ENCODE measurements around the gene GYS2.

GYS2 gene

DNA sequence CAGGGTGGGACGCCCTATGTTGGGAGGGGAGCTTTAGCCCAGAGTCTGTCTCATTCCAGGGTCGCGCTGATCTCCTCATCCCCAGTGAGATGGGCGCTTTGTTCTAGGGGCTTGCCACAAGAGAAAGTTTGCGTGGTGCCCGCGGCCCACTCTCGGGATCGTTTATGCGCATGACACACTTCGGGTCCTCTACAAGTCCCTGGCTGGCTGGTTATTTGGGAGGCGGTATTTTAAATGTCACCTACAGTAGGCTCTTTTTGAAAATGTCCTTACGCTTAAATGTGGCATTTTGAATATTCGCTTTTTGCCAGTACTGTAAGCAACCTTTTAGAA, 102.5 kb downstream of the GYS2 start:
- peak overlapping the region; percentile 93 for H3K4me3 ChIP-seq (ENCODE audit: low read depth, low read length)
- DNase-seq (ENCODE audit: low read depth) = peak; percentile 45

DNA sequence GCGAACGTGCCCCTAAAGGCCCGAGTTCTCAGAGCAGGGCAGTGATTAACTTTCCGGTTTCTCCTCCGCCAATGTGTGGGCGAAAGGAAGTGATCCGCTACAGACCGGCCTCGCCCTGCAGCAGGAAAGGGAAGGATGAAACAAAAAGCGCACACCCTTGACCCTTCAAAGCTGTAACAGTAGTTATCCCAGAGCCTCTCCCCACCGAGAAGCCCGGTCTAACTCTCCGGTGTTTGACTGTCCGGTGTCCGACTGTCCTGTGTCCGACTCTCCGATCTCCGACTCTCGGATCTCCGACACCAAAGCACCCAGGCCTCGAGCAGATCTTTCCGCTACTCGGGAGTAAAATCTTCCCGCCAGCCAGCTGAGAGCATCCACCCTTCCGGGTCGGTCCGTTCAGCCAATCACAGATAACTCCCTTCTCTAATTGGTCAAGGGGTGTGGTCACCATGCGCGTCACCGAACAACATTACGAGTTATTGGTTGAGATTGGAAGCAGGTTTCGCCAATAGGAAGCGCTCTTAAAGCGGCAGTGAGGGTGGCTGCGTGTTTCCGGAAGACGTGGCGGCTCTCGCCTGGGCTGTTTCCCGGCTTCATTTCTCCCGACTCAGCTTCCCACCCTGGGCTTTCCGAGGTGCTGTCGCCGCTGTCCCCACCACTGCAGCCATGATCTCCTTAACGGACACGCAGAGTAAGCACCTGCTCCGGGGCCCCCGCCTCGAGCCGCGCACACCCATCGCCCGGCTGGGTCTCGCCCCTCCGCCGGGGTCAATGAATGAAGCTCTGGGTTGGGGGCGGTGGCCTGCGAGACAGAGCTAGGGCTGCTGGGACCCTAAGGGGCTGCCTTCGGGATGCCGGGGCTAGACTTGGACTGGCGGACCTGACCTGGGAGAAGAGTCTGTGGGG, 103.1 kb downstream of the GYS2 start, which contains the start of the genes GOLT1B and RECQL:
Gene GOLT1B (plus strand): TSS at position 532 of the 906 bp plus-strand sequence. CDS start 135 bp downstream, at position 667.
Gene RECQL (minus strand): TSS at position 378 of the 906 bp plus-strand sequence. CDS start 2,065 bp downstream, outside the sequence.
- TF ChIP-seq, protein P1, sequence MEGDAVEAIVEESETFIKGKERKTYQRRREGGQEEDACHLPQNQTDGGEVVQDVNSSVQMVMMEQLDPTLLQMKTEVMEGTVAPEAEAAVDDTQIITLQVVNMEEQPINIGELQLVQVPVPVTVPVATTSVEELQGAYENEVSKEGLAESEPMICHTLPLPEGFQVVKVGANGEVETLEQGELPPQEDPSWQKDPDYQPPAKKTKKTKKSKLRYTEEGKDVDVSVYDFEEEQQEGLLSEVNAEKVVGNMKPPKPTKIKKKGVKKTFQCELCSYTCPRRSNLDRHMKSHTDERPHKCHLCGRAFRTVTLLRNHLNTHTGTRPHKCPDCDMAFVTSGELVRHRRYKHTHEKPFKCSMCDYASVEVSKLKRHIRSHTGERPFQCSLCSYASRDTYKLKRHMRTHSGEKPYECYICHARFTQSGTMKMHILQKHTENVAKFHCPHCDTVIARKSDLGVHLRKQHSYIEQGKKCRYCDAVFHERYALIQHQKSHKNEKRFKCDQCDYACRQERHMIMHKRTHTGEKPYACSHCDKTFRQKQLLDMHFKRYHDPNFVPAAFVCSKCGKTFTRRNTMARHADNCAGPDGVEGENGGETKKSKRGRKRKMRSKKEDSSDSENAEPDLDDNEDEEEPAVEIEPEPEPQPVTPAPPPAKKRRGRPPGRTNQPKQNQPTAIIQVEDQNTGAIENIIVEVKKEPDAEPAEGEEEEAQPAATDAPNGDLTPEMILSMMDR (IDR thresholded peaks at IDR 0.05; ENCODE audit: insufficient read depth, low read depth, low read length, missing control alignments) = no peak
- H3K4me3 ChIP-seq (ENCODE audit: low read depth, low read length) = peak within 1 kb of the TSS; percentile 93
- peak; percentile 97 for DNase-seq (ENCODE audit: low read depth)

More for the DNA sequence above, 102.5 kb downstream of the GYS2 start:
- TF ChIP-seq, protein P1 (IDR thresholded peaks at IDR 0.05; ENCODE audit: insufficient read depth, low read depth, low read length, missing control alignments) = no peak

DNA sequence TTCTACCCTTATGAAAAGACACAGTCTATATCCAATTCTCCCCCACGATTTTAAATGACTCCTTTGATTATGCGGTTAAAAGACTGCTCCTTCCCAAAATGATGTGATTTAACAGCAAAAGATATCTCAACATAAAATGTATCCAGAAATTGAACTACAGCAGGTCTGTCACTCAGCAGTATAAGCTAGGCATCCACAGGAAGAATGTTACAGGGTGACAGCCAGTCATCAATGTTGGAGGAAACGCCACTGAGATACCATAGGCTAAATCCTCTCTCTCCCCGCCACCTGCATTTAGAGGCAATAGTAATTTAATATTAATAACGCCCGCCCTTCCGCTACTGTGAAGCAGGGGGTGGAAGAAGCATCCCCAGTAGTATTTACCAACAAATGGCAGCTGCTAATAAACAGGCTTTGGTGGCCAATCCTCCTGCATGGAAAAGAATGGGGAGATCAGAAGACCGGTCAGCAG, 103.8 kb downstream of the GYS2 start:
- peak overlapping the region; percentile 93 for H3K4me3 ChIP-seq (ENCODE audit: low read depth, low read length)
- DNase-seq (ENCODE audit: low read depth) = no peak
- TF ChIP-seq, protein P1 (IDR thresholded peaks at IDR 0.05; ENCODE audit: insufficient read depth, low read depth, low read length, missing control alignments) = no peak

DNA sequence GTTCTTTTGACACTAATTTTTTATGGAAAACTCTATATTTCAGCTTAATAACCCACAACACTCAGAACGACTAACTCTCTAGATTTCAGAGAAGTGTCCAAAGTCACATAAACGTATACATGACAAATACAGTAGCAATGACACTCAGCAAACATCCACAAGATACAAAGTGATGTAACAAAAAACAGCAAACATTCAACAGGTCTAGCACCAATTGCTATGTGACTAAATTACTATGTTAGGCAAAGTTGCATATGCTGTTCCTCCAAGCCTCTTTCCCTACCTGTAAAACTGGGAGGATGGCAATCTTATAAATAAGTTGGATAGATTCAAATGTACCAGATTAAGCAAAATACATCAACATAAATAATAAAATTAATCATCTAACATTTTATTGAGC, 104.9 kb downstream of the GYS2 start:
- TF ChIP-seq, protein P1 (IDR thresholded peaks at IDR 0.05; ENCODE audit: insufficient read depth, low read depth, low read length, missing control alignments) = no peak

More for the DNA sequence above, 104.9 kb downstream of the GYS2 start:
- H3K4me3 ChIP-seq (ENCODE audit: low read depth, low read length) = peak overlapping the region; percentile 93
- DNase-seq (ENCODE audit: low read depth) = no peak

All from GM12865 (cell line).